Stomach smooth muscle (tissue), 2 donors: ENCODE data around the gene AFAP1L1.

Experiments
- H3K27ac ChIP-seq: one replicate; pipeline ENCODE4 v1.7.0; 2013; ENCODE audit warnings: mild to moderate bottlenecking, low read length, inconsistent platforms
- H3K27me3 ChIP-seq, 2 donors: one replicate each; pipeline ENCODE4 v1.7.0; 2013; ENCODE audit warnings: low read length in 2 of 2; ENCODE audit not compliant: insufficient read depth in 2 of 2, control insufficient read depth in 1 of 2
- H3K36me3 ChIP-seq, 2 donors: one replicate each; pipeline ENCODE4 v1.7.0; 2013; ENCODE audit warnings: low read length in 2 of 2; ENCODE audit not compliant: control insufficient read depth in 2 of 2, insufficient read depth in 2 of 2
- H3K4me1 ChIP-seq: one replicate; pipeline ENCODE4 v1.7.0; 2013; ENCODE audit warnings: low read length; ENCODE audit not compliant: control insufficient read depth, insufficient read depth
- H3K4me3 ChIP-seq, 2 donors: one replicate each; pipeline ENCODE4 v1.7.0; 2013; ENCODE audit warnings: low read length in 2 of 2
- H3K9ac ChIP-seq, 2 donors: one replicate each; pipeline ENCODE4 v1.7.0; 2013; ENCODE audit warnings: low read length in 2 of 2, mild to moderate bottlenecking in 1 of 2
- H3K9me3 ChIP-seq, 2 donors: one replicate each; pipeline ENCODE4 v1.7.0; 2013; ENCODE audit warnings: low read length in 2 of 2; ENCODE audit not compliant: control insufficient read depth in 2 of 2
- donor health status: healthy.
- donor health status: Pancreatic carcinoma.

AFAP1L1 gene

DNA sequence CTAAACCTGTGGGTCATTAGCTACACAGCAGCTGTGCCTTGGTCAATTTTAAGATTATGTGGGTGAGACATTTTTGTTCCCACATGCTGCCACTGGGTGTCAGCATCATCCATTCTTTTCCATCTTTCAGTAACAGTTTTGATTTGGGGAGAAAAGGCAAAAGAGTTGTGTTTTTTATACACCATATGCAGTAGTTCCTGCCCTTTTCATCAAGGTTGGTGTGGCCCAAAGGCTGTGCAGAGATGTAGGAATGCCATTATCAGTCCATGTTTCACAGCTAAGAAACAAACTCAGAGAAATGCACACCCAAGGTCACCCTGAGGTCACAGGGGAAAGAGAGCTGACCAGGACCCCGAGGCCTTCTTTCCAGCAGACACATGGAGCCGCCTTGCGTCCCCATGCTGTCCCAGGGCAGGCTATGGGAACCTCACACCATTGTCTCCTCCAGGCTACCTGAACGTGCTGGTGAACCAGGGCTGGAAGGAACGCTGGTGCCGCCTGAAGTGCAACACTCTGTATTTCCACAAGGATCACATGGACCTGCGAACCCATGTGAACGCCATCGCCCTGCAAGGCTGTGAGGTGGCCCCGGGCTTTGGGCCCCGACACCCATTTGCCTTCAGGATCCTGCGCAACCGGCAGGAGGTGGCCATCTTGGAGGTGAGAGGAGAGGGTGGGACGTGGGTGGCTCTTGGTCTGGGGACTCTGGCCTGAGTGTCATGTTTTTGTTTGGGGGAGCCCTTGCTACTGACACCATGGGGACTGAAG lies 45.8 kb downstream of the AFAP1L1 start:
- Histone ChIP-seq H3K36me3 (no peaks in the 10 kb centered on the region), H3K4me3 (no peak overlapping the region), H3K9ac (peak overlapping the region; percentile 35 to 55), H3K27ac (no peak overlapping the region), H3K27me3 (no peaks in the 10 kb centered on the region), H3K9me3 (no peaks in the 10 kb centered on the region), H3K4me1 (peaks cover 17% of the 10 kb centered on the region)

DNA sequence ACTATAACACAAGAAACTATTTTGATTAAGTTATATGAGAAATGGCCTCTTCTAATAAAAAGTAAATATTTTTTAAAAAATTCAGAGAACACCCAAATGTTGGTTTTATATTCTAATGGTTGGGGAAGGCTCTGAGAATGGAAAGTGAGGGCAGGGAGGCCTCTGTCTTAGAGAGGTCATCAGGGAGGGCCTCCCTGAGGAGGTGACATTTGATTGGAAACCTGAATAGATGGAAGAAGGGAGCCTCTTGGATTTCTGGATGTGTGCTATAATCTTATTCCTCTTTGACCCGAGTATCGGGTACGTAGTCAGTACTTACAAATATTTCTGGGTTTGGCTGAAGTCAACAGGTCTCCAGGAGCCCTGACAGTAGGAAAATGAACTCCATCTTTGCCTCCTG lies 47.5 kb downstream of the AFAP1L1 start:
- Histone ChIP-seq H3K9ac (no peak overlapping the region), H3K4me1 (peaks cover 17% of the 10 kb centered on the region), H3K4me3 (no peak overlapping the region), H3K36me3 (no peaks in the 10 kb centered on the region), H3K27me3 (no peaks in the 10 kb centered on the region), H3K9me3 (no peaks in the 10 kb centered on the region), H3K27ac (no peak overlapping the region)

DNA sequence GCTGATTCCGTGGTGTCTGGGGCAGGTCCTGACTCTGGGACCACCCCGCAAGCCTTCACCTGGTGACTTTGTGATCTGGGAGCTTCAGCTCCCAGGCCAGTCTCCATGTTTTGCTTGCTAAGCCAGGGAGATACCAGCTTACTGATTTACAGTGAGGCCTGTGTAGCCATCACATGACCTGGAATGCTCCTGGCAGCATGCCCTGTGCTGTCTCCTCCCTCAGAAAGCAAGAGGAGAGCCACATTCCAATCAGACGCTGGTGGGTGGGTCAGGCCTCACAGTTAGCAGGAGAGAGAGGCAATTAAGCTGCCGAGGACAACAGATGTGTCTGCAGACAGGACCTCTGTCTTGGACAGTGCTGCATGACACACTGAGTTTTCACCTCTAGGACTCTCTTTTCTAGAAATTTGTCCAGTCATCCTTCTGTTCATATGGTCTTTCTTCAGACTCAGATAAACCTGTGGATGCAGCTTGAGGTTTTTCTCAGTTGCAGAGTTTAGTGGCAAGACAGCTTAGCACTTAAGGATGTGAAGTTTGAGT lies 49.2 kb downstream of the AFAP1L1 start:
- Histone ChIP-seq H3K9ac (peak overlapping the region; percentile 3 to 36), H3K27ac (peak overlapping the region; percentile 49), H3K4me1 (peaks cover 17% of the 10 kb centered on the region), H3K36me3 (no peaks in the 10 kb centered on the region), H3K27me3 (no peaks in the 10 kb centered on the region), H3K9me3 (no peaks in the 10 kb centered on the region), H3K4me3 (peak overlapping the region in 1 of 2 donors; percentile 5)

DNA sequence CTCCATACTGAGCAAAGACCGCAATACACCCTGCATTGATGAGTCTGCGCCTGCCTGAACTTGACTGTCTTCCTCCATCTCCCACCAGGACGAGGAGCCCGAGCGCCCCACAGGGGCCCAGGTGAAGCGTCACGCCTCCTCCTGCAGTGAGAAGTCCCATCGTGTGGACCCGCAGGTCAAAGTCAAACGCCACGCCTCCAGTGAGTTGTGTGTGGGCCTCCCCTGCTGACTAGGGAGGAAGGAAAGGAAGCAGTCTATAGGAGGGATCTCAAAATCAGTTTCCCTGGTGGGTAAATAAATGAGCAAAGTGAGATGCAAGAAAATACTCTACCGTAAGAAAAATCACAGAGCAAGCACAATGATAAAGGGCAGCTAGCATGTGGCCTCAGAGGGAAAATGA lies 50.9 kb downstream of the AFAP1L1 start:
- Histone ChIP-seq H3K27ac (no peak overlapping the region), H3K36me3 (no peaks in the 10 kb centered on the region), H3K4me1 (peaks cover 14% of the 10 kb centered on the region), H3K9me3 (no peaks in the 10 kb centered on the region), H3K9ac (no peak overlapping the region), H3K27me3 (no peaks in the 10 kb centered on the region), H3K4me3 (no peak overlapping the region)

DNA sequence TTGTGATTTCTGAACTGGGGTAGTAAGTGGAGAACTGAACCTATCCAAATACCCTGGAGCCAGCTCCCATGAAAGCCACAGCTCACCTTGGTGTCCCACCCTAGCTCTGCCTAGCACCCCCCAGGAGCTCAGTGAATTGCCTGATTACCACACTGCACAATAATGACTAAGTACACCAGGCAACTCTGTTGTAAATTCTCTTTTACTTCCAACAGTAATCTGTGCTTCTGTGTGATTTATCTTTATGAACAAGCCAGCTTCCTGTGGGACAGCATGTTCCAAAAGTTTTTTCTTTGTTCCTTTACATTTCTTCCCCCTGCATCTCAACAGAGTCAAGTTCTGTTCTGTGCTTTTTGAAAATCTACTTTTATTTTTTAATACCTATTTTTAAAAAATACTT lies 51.6 kb downstream of the AFAP1L1 start:
- H3K9ac ChIP-seq = no peak overlapping the region
- no peaks in the 10 kb centered on the region for H3K9me3 ChIP-seq
- peaks cover 9% of the 10 kb centered on the region for H3K4me1 ChIP-seq
- H3K36me3 ChIP-seq = no peaks in the 10 kb centered on the region
- no peak overlapping the region for H3K4me3 ChIP-seq
- H3K27me3 ChIP-seq = no peaks in the 10 kb centered on the region
- no peak overlapping the region for H3K27ac ChIP-seq

DNA sequence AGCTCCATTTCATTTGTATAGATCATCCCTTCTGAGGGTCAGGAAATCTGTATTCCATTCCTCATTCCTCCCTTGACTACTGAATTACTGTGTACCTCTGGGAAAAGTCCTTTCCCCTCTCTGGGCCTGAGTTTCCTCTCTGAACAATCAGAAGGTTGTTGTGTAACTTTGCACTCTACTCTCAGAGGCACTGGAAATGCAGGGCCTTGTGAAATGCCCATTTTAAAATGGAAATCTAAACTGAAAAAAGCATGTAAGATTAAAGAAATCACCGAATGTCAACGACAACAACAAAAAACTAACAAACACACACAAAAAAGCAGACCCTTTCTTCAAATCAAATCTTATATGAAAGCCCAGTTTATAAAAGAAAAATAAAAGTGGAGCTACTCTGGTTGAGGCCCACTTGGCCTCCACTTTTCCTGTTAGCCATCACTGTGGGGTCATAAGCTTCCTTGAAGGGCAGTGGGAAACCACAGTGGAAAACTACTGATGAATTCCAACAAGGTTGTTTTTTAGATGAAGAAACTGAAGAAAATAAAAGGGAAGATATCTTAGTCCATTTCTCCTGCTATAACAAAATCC lies 52.1 kb downstream of the AFAP1L1 start:
- Histone ChIP-seq H3K36me3 (no peaks in the 10 kb centered on the region), H3K27me3 (no peaks in the 10 kb centered on the region), H3K27ac (no peak overlapping the region), H3K4me3 (no peak overlapping the region), H3K9ac (no peak overlapping the region), H3K4me1 (peaks cover 9% of the 10 kb centered on the region), H3K9me3 (no peaks in the 10 kb centered on the region)

DNA sequence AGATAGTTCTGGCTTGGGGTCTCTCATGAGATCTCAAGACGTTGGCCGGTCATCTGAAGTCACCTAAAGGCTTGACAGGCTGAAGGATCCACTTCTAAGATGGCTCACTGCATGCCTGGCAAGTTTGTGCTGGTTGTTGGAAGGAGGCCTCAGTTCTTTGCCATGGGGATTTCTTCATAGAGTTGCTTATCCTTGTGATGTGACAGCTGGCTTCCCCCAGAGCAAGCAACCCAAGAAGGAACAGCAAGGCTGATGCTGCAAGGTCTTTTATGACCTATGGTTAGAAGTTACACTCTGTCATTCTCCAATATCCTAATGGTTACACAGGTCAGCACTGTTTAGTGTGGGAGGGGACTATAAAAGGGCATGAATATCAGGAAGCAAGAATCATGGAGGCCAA lies 53.0 kb downstream of the AFAP1L1 start:
- Histone ChIP-seq H3K27ac (no peak overlapping the region), H3K9me3 (no peaks in the 10 kb centered on the region), H3K9ac (no peak overlapping the region), H3K36me3 (no peaks in the 10 kb centered on the region), H3K4me1 (peaks cover 9% of the 10 kb centered on the region), H3K27me3 (no peaks in the 10 kb centered on the region), H3K4me3 (no peak overlapping the region)

DNA sequence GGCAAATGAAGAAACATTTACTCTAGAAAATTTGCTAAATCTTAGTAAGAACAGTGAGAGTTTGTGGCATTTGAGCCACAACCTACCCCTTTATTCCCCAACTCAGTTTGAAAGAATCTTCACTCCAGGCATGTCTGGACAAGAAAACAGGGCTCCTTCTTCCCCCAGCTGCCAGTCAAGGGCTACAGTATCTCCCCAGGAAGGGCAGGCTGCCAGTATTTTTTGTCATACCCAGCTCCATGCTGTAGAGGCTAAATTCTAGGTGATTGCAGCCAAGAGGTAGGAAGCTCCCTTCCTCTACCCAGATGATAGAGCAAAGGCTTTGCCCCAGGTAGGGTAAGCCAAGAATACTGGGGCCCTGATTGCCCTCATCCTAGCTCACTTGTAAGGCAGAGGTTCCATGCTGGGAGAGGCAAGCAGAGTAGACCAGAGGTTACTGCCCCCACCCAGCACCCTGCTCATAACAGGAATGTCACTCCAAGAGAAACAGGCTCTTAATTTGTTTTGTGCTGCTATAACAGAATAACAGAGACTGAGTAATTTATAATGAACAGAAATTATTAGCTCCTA lies 53.6 kb downstream of the AFAP1L1 start:
- H3K9me3 ChIP-seq = no peaks in the 10 kb centered on the region
- H3K4me1 ChIP-seq = peaks cover 8% of the 10 kb centered on the region
- H3K9ac ChIP-seq = no peak overlapping the region
- H3K36me3 ChIP-seq = no peaks in the 10 kb centered on the region
- H3K27me3 ChIP-seq = no peaks in the 10 kb centered on the region
- H3K27ac ChIP-seq = no peak overlapping the region
- no peak overlapping the region for H3K4me3 ChIP-seq

DNA sequence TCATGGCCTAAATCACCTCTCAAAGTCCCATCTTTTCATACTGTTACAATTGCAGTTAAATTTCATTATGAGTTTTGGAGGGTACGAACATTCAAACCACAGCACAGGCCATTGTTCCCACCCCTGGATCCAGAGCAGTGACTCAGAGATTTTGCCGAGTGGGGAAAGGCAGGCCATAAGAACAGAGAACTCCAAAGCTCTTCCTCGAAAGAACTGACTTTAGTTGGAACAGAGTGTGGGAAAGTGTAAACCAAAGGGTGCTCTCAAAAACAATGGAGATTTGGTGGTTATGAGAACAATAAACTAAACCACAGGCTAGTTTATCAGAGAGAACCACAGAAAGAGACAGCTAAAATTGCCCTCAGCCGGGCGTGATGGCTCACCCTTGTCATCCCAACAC lies 54.2 kb downstream of the AFAP1L1 start:
- Histone ChIP-seq H3K27ac (no peak overlapping the region), H3K4me3 (no peak overlapping the region), H3K4me1 (peaks cover 1% of the 10 kb centered on the region), H3K36me3 (no peaks in the 10 kb centered on the region), H3K9ac (no peak overlapping the region), H3K9me3 (no peaks in the 10 kb centered on the region), H3K27me3 (no peaks in the 10 kb centered on the region)

DNA sequence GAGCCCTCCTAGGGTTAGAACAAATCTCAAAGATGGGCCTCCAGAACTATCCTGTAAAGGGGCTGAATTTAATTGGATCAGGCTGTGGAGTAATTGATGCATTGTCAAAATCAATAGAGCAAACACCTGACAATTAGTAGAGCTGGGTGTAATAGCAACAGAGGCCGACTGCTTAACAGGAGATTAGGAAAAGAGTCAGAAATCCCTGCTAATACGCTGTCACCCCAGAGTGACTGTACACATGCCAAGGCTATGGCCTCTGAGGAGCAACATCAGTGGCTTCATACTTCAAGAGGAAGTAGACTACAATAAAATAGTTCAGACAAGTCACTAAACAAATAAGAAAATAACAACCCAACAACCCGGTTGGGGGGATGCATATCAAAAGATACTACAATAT lies 55.0 kb downstream of the AFAP1L1 start:
- Histone ChIP-seq H3K9ac (no peak overlapping the region), H3K27ac (no peak overlapping the region), H3K9me3 (no peaks in the 10 kb centered on the region), H3K36me3 (no peaks in the 10 kb centered on the region), H3K4me1 (no peaks in the 10 kb centered on the region), H3K27me3 (no peaks in the 10 kb centered on the region), H3K4me3 (no peak overlapping the region)

DNA sequence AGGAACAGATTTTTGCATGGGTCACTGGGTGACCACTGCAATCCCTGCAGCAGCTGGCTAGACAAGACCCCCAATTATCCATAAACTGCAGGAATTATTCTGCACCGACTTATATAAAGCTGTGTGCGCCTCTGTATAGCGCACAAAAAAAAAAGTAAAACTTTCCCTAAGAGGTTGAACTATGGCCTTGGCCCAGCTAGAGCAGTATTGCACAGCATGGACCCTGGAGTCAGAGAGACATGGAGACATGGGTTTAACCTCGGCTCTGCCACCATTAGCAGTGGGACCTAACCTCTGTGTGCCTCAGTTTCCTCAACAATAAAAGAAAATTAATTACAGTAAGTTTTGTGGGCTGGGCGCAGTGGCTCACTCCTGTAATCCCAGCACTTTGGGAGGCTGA lies 56.5 kb downstream of the AFAP1L1 start:
- no peak overlapping the region for H3K27ac ChIP-seq
- H3K36me3 ChIP-seq = no peaks in the 10 kb centered on the region
- no peak overlapping the region for H3K9ac ChIP-seq
- H3K4me1 ChIP-seq = no peaks in the 10 kb centered on the region
- no peaks in the 10 kb centered on the region for H3K9me3 ChIP-seq
- H3K4me3 ChIP-seq = no peak overlapping the region
- H3K27me3 ChIP-seq = no peaks in the 10 kb centered on the region
